ENCODE results near the gene MBD3L5. TPM values are rescaled to one million over a fixed set of nuclear protein-coding genes. Genes with fewer than 3 reads are reported as not detected.
A peak's percentile ranks its signal among the peaks of the same experiment; 100 is the strongest.
"Not testable (repeated sequence)": the region's sequence is repeated elsewhere in the genome, so short reads cannot be mapped to it uniquely, and the experiment has no call there.

MBD3L5 gene
- polyA plus RNA-seq, 3 donors, result not detected

DNA sequence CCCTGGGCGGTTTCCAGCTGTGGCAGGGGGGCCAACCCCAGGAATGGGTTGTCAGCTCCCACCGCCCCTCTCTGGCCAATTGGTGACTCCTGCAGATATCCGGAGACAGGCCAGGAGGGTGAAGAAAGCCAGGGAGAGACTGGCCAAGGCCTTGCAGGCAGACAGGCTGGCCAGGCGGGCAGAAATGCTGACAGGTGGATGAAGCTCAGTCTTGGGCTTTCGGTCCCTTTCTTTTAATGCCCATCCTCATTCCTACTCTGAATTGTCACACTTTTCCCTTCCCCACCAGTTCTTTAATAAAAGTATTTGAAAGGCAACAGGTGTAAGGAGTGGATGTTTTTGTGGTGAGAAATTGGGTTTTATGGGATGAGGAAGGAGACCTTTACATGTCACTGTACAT lies 21.0 kb downstream of the MBD3L5 start:
- DNase-seq (ENCODE audit: low read depth in 3 of 3, low spot score in 2 of 3), result not testable (repeated sequence)

DNA sequence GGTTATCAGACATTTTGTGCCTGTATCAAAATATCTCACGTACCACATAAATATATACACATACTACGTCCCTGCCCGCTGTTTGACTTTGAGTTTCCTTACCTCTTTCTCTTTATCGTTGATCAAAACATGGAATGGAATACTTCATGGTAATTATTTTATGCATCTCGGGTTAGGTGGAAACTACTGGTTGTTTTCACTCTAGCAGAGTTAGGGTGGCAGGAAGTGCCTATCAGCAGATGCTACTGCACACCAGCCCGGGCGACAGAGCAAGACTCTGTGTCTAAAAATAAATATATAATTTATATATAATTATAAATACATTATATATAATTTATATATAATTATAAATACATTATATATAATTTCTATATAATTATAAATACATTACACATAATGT lies 22.5 kb downstream of the MBD3L5 start:
- DNase-seq (ENCODE audit: low read depth in 3 of 3, low spot score in 2 of 3), result not testable (repeated sequence)

DNA sequence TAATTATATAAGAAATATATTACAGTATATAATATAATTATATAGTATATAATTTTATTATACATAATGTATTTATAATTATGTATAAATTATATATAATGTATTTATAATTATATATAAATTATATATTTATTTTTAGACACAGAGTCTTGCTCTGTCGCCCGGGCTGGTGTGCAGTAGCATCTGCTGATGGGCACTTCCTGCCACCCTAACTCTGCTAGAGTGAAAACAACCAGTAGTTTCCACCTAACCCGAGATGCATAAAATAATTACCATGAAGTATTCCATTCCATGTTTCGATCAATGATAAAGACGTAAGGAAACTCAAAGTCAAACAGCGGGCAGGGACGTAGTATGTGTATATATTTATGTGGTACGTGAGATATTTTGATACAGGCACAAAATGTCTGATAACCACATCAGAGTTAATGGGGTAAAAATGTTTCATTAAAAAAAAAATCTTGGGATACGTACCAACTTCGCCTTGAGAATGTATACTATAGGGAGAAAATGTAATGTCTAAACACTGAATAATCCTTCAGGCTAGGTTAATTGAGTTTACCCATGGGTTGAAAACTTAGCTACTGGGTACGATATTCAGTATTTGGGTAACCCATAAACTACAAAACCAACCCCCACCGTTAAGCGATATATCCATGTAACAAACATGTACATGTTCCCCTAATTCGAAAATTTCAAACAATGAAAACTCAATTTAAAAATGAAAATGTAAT lies 24.4 kb downstream of the MBD3L5 start:
- not testable (repeated sequence) for DNase-seq (ENCODE audit: low read depth in 3 of 3, low spot score in 2 of 3)

DNA sequence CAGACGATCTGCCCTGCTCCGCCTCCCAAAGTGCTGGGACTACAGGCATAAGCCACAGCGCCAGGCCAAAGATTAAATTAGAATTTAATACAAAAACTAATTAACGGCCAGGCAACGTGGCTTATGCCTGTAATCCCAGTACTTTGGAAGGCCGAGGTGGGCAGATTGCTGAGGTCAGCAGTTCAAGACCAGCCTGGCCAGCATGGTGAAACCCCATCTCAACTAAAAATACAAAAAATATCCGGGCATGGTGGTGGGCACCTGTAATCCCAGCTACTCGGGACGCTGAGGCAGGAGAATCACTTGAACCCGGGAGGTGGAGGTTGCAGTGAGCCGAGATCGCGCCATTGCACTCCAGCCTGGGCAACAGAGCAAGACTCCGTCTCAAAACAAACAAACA lies 25.3 kb downstream of the MBD3L5 start:
- not testable (repeated sequence) for DNase-seq (ENCODE audit: low read depth in 3 of 3, low spot score in 2 of 3)

DNA sequence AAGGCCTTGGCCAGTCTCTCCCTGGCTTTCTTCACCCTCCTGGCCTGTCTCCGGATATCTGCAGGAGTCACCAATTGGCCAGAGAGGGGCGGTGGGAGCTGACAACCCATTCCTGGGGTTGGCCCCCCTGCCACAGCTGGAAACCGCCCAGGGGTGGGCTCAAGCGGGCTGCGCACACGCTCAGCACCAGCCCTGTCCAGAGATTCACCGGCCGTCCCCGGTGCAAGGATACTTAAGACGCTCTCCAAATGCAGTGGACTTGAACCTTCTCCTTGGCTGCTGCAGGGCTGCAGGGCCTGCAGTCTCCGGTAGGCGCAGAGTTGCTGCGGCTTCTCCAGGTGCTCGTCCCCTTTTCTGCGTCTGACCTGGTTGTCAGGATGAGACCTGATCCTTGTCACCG lies 26.0 kb downstream of the MBD3L5 start:
- DNase-seq (ENCODE audit: low read depth in 3 of 3, low spot score in 2 of 3), result not testable (repeated sequence)

DNA sequence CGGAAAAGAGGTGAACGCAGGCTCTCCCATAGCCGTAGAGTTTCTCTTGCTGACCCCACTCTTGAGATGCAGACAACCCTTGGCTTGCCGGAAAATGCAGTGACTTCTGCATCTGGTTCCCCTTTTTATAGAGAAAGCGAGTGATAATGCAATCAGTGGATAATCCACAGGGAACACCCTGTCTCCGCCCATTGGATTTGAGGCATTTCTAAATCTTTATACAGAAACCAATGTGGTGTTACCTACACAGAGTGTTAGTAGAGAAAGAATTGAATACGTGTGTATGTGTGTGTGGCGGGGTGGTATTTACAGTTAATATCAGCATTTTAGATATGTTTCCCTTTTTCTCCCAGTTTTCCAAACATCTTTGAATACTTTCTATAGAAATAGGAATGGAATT lies 28.2 kb downstream of the MBD3L5 start, which contains the start of gene MBD3L3:
Gene MBD3L3 (minus strand): TSS at position 101 of the 400 bp plus-strand sequence. CDS start 71 bp downstream, at position 30.
- not testable (repeated sequence) for DNase-seq (ENCODE audit: low read depth in 3 of 3, low spot score in 2 of 3)

DNA sequence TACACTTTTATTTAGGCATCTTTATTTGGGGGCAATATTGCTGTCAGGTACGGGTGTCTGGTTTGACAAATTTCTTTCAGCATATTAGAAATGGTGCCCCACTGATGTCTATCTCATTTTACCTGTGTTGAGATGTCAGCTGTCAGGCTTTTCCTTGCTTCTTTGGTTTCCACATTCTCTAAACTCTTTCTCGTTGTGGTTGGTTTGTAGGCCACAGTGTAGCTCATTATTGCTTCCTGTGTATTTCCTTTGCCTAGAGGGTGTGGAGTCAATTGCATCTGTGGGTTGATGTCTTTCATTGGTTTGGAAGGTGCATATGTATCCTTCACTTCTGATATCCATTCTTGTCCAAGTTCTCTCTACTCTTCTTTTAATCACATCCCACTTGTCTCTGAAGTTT lies 29.6 kb downstream of the MBD3L5 start:
- not testable (repeated sequence) for DNase-seq (ENCODE audit: low read depth in 3 of 3, low spot score in 2 of 3)

DNA sequence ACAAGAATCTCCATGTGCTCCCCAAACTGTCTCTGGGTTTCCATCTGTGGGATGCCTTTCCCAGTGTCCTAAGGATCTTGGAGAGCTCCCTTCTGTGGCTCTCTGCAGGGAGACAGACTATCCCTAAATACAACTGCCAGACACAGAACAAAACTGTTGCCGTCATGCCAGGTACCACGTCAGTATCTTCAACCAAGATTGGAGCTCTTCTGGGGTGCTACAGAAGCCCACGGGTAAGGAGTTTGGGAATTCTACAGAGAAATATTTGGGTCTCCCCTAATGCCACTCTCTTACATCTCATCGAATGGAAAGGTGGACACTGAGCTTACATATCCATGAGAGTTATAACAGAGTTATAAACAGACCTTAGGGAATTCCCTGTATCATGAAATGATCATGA lies 33.0 kb downstream of the MBD3L5 start:
- DNase-seq (ENCODE audit: low read depth in 3 of 3, low spot score in 2 of 3), result no peak

DNA sequence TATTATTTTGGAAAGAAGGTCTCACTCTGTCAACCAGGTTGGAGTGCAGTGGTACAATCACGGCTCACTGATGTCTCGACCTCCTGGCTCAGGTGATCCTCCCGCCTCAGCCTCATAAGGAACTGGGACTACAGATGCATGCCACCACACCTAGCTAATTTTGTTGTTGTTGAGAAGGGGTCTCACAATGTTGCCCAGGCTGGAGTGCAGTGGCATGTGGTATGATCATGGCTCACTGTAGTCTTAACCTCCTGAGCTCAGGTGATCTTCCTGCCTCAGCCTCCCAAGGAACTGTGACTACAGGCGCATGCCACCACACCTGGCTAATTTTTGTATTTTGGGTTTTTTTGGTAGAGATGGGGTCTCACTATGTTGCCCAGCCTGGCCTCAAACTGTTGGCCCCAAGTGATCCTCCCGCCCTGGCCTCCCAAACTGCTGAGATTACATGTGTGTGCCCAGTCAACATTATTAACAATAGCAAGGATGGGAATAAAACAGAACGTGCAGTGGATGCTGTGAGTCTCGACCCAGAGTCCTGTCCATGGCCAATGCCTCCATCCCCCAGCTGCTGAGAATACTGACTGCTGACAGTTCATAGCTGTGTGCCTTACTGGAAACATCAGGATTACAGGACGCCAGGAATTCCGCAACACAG lies 33.5 kb downstream of the MBD3L5 start:
- no peak for DNase-seq (ENCODE audit: low read depth in 3 of 3, low spot score in 2 of 3)

DNA sequence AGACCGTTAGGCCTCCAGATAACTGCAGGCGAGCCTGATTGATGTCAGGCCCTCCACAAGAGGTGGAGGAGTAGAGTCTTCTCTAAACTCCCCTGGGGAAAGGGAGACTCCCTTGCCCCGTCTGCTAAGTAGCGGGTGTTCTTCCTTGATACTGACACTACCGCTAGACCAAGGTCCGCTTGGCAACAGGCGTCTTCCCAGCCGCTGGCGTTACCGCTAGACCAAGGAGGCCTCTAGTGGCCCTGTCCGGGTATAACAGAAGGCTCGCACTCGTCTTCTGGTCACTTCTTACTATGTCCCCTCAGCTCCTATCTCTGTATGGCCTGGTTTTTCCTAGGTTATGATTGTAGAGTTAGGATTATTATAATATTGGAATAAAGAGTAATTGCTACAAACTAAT lies 36.7 kb downstream of the MBD3L5 start:
- DNase-seq (ENCODE audit: low read depth in 3 of 3, low spot score in 2 of 3), result not testable (repeated sequence)

DNA sequence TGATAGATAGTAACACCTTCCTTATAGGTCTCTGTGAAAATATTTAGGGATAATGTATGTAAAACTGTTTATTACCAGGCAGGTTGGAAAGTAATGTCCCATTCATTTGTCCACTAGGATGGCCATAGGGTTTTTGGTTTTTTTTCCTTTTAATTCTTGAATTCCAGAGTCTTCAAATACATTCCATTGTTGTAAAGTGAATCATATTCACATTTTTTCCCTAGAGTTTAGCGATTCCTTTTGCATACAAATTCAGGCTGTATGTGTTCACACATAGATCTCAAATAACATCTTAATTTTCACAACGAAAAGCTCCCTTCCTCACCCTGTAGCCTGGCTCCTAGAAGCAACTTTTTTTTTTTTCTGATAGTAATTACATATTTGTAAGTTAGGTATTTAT lies 37.3 kb downstream of the MBD3L5 start:
- DNase-seq (ENCODE audit: low read depth in 3 of 3, low spot score in 2 of 3), result no peak

DNA sequence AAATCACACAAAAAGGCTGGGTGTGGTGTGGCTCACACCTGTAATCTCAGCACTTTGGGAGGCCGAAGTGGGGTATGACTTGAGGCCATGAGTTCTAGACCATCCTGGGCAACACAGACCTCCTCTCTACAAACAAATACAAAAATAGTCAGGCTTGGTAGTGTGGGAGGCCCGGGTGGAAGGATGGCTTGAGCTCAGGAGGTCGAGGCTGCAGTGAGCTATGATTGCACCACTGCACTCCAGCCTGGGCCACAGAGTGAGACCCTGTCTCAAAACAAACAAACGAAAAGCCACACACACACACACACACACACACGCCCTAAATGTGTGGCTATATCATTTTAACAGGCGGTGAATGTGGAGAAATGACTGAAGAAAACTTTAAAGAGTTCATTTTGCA lies 38.2 kb downstream of the MBD3L5 start:
- DNase-seq (ENCODE audit: low read depth in 3 of 3, low spot score in 2 of 3), result no peak

DNA sequence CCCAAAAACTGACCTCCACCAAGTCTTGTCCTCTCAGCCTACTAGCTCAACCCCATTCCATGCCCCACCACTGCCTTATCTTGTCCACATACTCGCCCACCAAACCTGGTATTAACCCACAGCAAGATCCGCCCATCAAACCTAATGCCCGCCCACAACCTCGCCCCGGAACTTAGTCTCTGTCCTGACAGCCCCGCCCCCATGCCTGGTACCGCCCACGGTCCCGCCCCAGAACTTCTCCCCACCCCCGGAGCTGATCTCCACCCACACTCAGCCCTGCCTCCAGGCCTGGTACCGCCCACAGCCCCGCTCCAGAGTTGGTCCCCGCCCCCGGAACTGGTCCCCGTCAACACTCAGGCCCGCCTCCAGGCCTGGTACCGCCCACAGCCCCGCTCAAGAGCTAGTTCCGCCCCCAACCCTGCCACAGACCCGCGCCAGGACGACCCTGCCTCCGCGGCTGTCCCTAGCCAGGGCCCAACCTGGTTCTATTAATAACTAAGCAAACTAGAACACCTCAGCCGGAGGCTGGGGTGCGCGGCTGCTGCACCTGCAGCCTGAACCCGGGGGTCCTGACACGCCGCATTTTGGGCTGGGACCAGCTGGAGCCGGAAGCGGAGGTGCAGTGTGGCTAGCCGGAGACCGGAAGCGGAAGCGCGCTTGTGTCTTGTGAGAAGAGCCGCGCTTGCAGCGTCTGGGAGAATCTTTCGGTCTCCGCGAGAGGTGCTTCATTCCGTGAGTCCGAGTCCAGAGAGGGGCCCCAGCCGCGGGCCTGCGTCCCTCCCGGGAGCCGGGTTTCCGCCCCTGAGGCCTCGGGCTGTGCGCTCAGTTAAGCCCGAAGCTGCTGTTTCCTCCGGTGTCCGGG lies 38.9 kb downstream of the MBD3L5 start, which contains the start of gene ZNF557:
Gene ZNF557 (plus strand): TSS at position 662 of the 862 bp plus-strand sequence. CDS start 5,372 bp downstream, outside the sequence.
- peak; percentile 86 to 91 (median 89) for DNase-seq (ENCODE audit: low read depth in 3 of 3, low spot score in 2 of 3)

DNA sequence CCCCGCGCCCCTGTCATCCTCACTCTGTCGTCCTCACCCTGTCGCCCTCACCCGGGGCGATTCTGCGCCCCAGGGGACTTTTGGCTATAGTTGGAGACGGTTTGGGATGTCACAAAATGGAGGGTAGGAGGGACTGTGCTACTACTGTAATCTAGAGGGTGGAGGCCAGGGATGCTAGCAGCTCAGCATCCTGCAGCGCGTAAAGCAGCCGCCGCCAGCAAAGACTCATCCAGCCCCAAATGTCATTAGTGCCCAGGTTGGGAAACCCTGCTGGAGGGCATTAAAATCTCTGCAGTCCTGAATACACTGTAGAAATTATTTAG lies 39.5 kb downstream of the MBD3L5 start:
- no peak for DNase-seq (ENCODE audit: low read depth in 3 of 3, low spot score in 2 of 3)

DNA sequence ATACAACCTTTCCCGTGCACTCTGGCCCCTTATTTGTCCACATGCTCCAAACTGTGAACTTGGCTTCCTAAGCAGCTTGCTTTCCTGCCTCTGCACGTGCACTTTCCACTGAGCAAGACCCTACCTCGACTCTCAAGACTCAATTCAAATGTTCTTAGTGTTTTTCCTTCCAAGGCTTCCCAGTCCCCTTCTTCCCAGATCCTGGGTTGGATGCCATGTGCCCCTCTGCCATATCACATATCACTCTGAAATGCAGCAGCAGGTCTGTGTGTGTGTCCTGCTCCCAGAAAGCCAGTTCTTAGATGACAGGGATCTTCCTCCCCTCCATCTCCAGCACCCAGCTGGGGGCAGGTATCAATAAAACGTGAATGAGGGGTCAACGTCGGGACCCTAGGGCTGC lies 42.2 kb downstream of the MBD3L5 start:
- DNase-seq (ENCODE audit: low read depth in 3 of 3, low spot score in 2 of 3), result no peak

DNA sequence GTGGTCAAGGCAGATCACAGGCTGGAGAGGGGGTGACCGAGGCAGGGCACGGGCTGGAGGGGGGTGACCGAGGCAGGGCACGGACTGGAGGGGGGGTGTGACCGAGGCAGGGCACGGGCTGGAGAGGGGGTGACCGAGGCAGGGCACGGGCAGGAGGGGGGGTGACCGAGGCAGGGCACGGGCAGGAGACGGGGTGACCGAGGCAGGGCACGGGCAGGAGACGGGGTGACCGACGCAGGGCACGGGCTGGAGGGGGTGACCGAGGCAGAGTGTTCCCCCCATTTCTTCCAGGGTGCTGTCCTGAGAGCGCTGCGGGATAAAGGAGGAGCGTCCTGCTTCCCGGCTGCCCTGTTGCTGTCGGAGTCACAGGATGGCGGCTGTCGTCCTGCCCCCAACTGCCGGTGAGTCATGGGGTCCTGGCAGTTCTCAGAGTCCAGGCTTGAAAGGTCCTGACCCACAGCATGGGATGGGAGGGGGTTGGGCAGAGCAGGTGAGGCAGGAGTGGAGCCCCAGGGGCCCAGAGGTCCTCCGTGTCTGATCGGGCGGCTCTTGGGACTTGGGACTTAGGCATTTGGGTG lies 44.4 kb downstream of the MBD3L5 start:
- no peak for DNase-seq (ENCODE audit: low read depth in 3 of 3, low spot score in 2 of 3)

DNA sequence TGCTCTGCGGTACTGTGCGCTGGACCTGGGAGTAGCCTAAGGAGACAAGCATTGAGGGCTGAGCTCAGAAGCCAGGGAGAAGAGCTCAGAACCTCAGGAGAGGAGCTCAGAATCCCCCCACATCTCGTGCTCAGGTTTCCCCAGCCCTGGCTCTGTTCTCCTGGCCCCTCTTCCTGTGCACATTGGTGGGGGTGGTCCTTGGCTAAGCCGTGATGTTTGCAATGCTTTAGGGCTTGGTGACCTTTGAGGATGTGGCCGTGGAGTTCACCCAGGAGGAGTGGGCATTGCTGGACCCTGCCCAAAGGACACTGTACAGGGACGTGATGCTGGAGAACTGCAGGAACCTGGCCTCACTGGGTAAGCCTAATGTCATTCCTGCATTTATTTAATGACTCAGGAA lies 45.8 kb downstream of the MBD3L5 start:
- DNase-seq (ENCODE audit: low read depth in 3 of 3, low spot score in 2 of 3), result no peak

DNA sequence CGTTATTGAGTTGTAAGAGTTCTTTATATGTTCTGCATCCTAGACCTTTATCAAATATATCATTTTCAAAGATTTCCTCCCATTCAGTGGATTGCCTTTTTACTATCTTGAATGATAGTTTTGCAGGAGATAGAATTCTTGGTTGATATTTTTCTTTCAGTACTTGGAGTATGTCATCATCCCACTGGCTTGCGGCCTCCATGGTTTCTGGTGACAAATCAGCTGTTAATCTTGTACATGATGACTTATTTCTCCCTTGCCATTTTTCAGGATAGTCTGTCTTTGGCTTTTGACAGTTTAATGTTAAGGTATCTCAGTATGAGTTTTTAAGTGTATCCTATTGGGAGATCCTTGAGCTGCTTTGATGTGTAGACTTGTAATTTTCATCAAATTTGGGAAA lies 47.6 kb downstream of the MBD3L5 start:
- no peak for DNase-seq (ENCODE audit: low read depth in 3 of 3, low spot score in 2 of 3)

All from right renal cortex interstitium (tissue), 3 donors.